Neural progenitor cell (in vitro differentiated cells): ENCODE data around the gene UBE3D. TPM values are rescaled to one million over a fixed set of nuclear protein-coding genes. Genes with fewer than 3 reads are reported as not detected.

Experiments used
- DNase-seq: peaks from one replicate; pipeline ENCODE4 v3.0.0-alpha.2; 2016; ENCODE audit warnings: low spot score
- H2AFZ ChIP-seq: fragments of 200-600 bp; sonication (generic); replicated peaks from 2 replicates; pipeline ENCODE4 v1.6.1; 2016; ENCODE audit warnings: antibody characterized with exemption
- H3F3A ChIP-seq: fragments of 200-600 bp; sonication (generic); 2 replicates; pipeline ENCODE4 v1.6.1; 2016; ENCODE audit warnings: antibody characterized with exemption, low read depth
- H3K27ac ChIP-seq: fragments of 200-600 bp; sonication (generic); 2 replicates; pipeline ENCODE4 v1.5.1; 2016; ENCODE audit warnings: mild to moderate bottlenecking
- H3K27me3 ChIP-seq: fragments of 200-600 bp; sonication (generic); 2 replicates; pipeline ENCODE4 v1.6.1; 2016; ENCODE audit warnings: mild to moderate bottlenecking, moderate library complexity
- H3K36me3 ChIP-seq: fragments of 200-600 bp; sonication (generic); 2 replicates; pipeline ENCODE4 v1.5.1; 2016
- H3K4me1 ChIP-seq: fragments of 200-600 bp; sonication (generic); 2 replicates; pipeline ENCODE4 v1.6.1; 2016; ENCODE audit warnings: mixed run types
- H3K4me2 ChIP-seq: fragments of 200-600 bp; sonication (generic); 2 replicates; pipeline ENCODE4 v1.6.1; 2016
- H3K4me3 ChIP-seq: fragments of 200-600 bp; sonication (generic); 2 replicates; pipeline ENCODE4 v1.5.1; 2016
- H3K79me2 ChIP-seq: fragments of 200-600 bp; sonication (generic); 2 replicates; pipeline ENCODE4 v1.6.1; 2016; ENCODE audit warnings: low read depth
- H3K9ac ChIP-seq: fragments of 200-600 bp; sonication (generic); 2 replicates; pipeline ENCODE4 v1.6.1; 2016
- H3K9me3 ChIP-seq: fragments of 200-600 bp; sonication (generic); 2 replicates; pipeline ENCODE4 v1.5.1; 2016; ENCODE audit warnings: low read depth
- H4K20me1 ChIP-seq: fragments of 200-600 bp; sonication (generic); 2 replicates; pipeline ENCODE4 v1.6.1; 2016; ENCODE audit warnings: low read depth
- H3K27ac Mint-ChIP-seq: 3 replicates; pipeline ENCODE4 v1.8.0; 2021; ENCODE audit warnings: mixed read lengths
- H3K27me3 Mint-ChIP-seq: 2 replicates; pipeline ENCODE4 v1.8.0; 2022; ENCODE audit warnings: low read depth, mild to moderate bottlenecking, inconsistent platforms, moderate library complexity, mixed read lengths; ENCODE audit not compliant: insufficient read depth
- H3K36me3 Mint-ChIP-seq: 3 replicates; pipeline ENCODE4 v1.8.0; 2021; ENCODE audit warnings: mixed read lengths
- H3K4me1 Mint-ChIP-seq: 3 replicates; pipeline ENCODE4 v1.8.0; 2021; ENCODE audit warnings: mixed read lengths
- H3K4me3 Mint-ChIP-seq: 3 replicates; pipeline ENCODE4 v1.8.0; 2021; ENCODE audit warnings: mild to moderate bottlenecking, moderate library complexity, mixed read lengths
- H3K9me3 Mint-ChIP-seq: 3 replicates; pipeline ENCODE4 v1.8.0; 2020; ENCODE audit warnings: mixed read lengths
- EZH2 ChIP-seq: fragments of 200-600 bp; sonication (generic); IDR thresholded peaks from 2 replicates; pipeline ENCODE4 v1.6.1; 2017; ENCODE audit warnings: antibody characterized with exemption, mild to moderate bottlenecking, moderate library complexity
- EZH2phosphoT487 ChIP-seq: fragments of 200-600 bp; sonication (generic); IDR thresholded peaks from 2 replicates; pipeline ENCODE4 v1.6.1; 2017; ENCODE audit warnings: antibody characterized with exemption
- total RNA-seq: library from RNA; depleted of rRNA; stranded (reverse); fragments of >200 nt; gene quantifications from 2 replicates; pipeline ENCODE4 v1.2.3, GENCODE V29; 2015; ENCODE audit warnings: low replicate concordance
- TF ChIP-seq, protein P1 (sequence below): fragments of 200-600 bp; sonication (generic); IDR thresholded peaks from 2 replicates; pipeline ENCODE4 v1.5.1; 2017; ENCODE audit warnings: antibody characterized with exemption, mild to moderate bottlenecking

The UBE3D gene
- total RNA-seq, 1 donor from 2014 or later, result 86.3 TPM

DNA sequence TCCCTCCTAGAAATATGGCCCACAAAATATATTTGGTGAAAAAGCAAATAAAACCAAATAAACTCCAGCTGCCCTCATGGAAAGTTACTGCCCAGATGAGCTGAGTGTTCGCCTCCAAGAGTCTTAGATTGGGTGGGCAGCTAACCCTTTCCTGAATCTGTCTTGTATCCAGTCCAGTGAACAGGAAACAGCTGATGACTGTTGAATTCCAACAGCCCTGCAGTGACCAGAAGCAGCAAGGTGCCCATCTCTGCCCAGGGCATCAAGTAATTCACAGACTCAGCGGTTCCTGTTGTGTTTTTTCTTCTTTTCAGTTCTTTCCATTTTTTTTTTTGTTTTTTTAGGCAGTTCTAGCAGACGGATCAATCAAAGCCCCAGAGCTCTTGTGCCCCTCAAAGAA lies 199.2 kb downstream of the UBE3D start:
- Histone ChIP-seq H3K9me3 (no peaks in the 10 kb centered on the region), H3K4me1 (no peaks in the 10 kb centered on the region), H3K27ac (no peak overlapping the region), H3K79me2 (no peaks in the 10 kb centered on the region), H3K4me3 (no peak overlapping the region), H2AFZ (peak overlapping the region; percentile 36), H3F3A (no peaks in the 10 kb centered on the region), H4K20me1 (no peaks in the 10 kb centered on the region), H3K36me3 (no peaks in the 10 kb centered on the region), H3K27me3 (no peaks in the 10 kb centered on the region), H3K9ac (no peak overlapping the region), H3K4me2 (no peak overlapping the region)
- Mint-ChIP-seq H3K27me3 (peaks cover 6% of the 10 kb centered on the region), H3K4me3 (no peak overlapping the region), H3K27ac (no peak overlapping the region), H3K9me3 (peaks cover 34% of the 10 kb centered on the region), H3K4me1 (peaks cover 9% of the 10 kb centered on the region), H3K36me3 (peaks cover 6% of the 10 kb centered on the region)
- TF ChIP-seq, protein P1, sequence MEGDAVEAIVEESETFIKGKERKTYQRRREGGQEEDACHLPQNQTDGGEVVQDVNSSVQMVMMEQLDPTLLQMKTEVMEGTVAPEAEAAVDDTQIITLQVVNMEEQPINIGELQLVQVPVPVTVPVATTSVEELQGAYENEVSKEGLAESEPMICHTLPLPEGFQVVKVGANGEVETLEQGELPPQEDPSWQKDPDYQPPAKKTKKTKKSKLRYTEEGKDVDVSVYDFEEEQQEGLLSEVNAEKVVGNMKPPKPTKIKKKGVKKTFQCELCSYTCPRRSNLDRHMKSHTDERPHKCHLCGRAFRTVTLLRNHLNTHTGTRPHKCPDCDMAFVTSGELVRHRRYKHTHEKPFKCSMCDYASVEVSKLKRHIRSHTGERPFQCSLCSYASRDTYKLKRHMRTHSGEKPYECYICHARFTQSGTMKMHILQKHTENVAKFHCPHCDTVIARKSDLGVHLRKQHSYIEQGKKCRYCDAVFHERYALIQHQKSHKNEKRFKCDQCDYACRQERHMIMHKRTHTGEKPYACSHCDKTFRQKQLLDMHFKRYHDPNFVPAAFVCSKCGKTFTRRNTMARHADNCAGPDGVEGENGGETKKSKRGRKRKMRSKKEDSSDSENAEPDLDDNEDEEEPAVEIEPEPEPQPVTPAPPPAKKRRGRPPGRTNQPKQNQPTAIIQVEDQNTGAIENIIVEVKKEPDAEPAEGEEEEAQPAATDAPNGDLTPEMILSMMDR, result no peak
- TF ChIP-seq EZH2phosphoT487 (no peak), EZH2 (no peak)
- no peak for DNase-seq

DNA sequence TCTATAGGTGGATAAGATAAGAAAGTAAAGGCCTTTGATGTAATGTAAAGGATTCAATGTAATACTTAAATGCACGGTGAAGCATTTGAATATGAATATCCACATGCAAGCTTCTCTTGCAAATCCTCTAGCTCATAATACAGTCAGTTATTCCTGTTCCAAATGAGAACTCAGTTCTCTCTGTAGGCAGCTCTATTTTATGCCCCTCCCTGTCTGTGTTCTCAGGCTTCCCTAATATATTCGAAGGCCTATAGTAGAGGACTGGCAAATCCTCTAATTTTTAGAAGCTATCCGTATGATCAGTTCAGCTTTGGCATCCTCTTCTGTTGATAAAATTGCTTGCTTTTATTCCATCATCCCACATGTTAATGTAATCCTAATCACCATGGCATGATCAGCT lies 200.2 kb downstream of the UBE3D start:
- DNase-seq, result no peak
- Histone ChIP-seq H3K27ac (no peak overlapping the region), H3K36me3 (no peaks in the 10 kb centered on the region), H3K27me3 (no peaks in the 10 kb centered on the region), H3K4me1 (no peaks in the 10 kb centered on the region), H3K9ac (no peak overlapping the region), H3K79me2 (no peaks in the 10 kb centered on the region), H3K4me3 (no peak overlapping the region), H4K20me1 (no peaks in the 10 kb centered on the region), H2AFZ (no peak overlapping the region), H3K4me2 (no peak overlapping the region), H3K9me3 (no peaks in the 10 kb centered on the region), H3F3A (no peaks in the 10 kb centered on the region)
- no peak overlapping the region for H3K4me3 Mint-ChIP-seq
- TF ChIP-seq EZH2phosphoT487 (no peak), EZH2 (no peak)
- TF ChIP-seq, protein P1, result no peak
- H3K27ac Mint-ChIP-seq, result no peak overlapping the region
- H3K4me1 Mint-ChIP-seq, result peaks cover 9% of the 10 kb centered on the region
- peaks cover 6% of the 10 kb centered on the region for H3K27me3 Mint-ChIP-seq
- H3K9me3 Mint-ChIP-seq, result peaks cover 34% of the 10 kb centered on the region
- peaks cover 6% of the 10 kb centered on the region for H3K36me3 Mint-ChIP-seq

DNA sequence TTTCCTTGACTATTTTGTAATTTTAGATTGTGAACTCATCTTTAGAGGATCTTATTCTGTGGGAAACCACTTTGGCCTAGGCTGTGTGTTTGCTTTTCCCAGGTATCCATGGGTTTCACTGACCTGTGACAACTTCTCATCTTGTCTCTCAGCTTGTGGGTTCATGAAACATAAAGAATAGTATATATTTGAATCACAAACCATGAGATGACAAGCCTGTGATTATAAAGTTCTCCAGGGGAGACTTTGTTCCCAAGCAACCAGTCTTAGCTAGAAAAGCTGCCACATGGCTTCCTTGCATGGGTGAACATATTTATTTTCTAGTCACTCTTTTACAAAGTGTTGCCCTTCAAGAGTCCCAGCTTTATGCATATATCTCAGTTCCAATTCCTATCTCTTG lies 201.9 kb downstream of the UBE3D start:
- H3K4me3 Mint-ChIP-seq, result no peak overlapping the region
- Histone ChIP-seq H4K20me1 (no peaks in the 10 kb centered on the region), H3F3A (no peaks in the 10 kb centered on the region), H3K79me2 (no peaks in the 10 kb centered on the region), H3K9me3 (no peaks in the 10 kb centered on the region), H3K27me3 (no peaks in the 10 kb centered on the region), H3K27ac (no peak overlapping the region), H3K4me2 (no peak overlapping the region), H3K36me3 (no peaks in the 10 kb centered on the region), H2AFZ (no peak overlapping the region), H3K4me1 (no peaks in the 10 kb centered on the region), H3K4me3 (no peak overlapping the region), H3K9ac (no peak overlapping the region)
- H3K9me3 Mint-ChIP-seq, result peaks cover 34% of the 10 kb centered on the region
- H3K27ac Mint-ChIP-seq, result no peak overlapping the region
- TF ChIP-seq, protein P1, result no peak
- TF ChIP-seq EZH2phosphoT487 (no peak), EZH2 (no peak)
- peaks cover 9% of the 10 kb centered on the region for H3K4me1 Mint-ChIP-seq
- peaks cover 9% of the 10 kb centered on the region for H3K36me3 Mint-ChIP-seq
- peaks cover 8% of the 10 kb centered on the region for H3K27me3 Mint-ChIP-seq
- no peak for DNase-seq
